GM21619 (cell line): ENCODE measurements around the gene SFXN5.

ENCODE experiments used
- ATAC-seq: cut with Tn5 transposase; IDR thresholded peaks from one replicate; pipeline ENCODE4 v1.9.1; 2021; ENCODE audit not compliant: unreplicated experiment

SFXN5 gene

DNA sequence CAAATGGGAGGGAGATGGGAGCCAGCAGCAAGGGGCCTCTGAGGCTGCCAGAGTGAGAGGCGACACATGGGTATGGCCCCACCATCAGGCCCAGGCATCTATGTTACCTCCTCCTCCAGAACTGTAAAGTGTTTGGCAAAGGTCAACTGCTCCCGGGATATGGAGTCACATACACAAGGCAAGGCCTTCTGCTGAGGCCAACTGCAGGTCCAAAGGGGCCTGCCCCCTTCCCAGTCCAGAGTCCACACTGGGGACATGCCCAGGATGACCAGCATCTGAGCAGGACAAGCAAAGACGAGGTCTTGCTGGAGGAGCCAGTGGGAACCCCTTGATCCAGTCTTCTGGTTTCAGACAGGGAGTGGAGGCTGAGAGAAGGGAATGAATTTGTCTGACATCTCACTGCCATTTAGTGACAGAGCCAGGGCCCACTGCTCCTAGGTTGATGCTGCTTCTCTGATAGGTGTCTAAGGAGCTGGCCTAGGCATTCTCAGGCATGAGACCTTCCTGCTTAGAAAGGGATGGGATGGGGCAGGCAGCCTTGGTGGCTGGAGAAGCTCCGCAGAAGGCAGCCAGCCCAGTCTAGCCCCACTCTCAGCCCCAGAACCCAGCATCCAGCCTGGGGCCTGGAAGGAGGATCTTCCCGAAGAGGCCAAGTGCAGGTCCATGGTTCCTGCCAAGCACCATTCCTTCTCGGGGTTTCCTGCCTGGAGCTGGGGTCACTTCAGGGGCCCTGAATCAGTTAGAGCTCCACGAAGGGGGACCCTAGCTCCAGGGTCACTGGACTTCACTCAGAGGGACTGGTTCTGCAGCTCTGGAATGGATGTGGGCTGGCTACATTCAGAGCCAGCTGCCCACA lies 127.7 kb downstream of the SFXN5 start:
- ATAC-seq, result no peak

DNA sequence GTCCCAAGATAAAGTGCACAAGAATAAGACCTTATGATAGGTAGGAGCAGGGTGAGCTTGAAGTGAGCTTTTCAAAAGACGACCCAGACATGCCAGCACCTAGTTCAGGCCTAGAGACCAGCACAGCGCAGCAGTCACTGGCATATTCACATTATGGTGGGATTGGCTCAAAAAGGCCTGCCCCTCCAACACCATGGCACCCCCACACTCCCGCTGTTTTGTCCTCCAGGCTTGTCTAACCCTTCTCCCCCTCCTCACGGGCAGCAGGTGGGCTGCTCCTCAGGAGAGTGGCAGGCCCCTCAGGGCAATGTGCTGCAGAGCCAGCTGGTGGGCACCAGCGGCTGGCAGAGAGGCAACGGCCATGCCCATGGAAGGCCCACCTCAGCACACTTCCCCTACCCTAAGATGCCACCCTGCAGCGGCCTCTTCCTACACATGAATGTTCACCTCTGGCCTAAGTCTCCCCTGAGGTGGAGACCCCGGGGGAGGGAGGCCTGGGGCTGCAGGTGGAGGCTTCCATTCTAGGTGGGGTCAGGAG lies 128.6 kb downstream of the SFXN5 start:
- ATAC-seq, result no peak

DNA sequence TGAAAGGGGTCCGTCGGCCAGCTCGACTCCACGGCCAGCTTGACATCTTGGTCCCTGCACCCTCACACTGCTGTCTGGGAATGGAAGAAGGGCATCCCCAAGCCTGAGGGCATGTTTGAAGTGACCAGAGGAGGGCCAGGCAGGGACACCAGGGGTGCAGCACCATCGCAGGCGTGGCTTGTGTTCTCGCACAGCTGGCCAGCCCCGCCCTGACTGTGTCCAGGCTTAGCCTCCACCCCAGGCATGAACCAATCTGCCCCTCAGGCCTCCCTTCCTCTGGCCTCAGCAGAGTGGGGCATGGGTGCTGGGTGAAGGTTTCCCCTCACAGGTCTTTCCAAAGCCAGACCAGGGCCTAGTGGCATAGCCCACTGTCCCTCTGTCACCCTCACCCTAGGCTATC lies 129.2 kb downstream of the SFXN5 start:
- no peak for ATAC-seq

DNA sequence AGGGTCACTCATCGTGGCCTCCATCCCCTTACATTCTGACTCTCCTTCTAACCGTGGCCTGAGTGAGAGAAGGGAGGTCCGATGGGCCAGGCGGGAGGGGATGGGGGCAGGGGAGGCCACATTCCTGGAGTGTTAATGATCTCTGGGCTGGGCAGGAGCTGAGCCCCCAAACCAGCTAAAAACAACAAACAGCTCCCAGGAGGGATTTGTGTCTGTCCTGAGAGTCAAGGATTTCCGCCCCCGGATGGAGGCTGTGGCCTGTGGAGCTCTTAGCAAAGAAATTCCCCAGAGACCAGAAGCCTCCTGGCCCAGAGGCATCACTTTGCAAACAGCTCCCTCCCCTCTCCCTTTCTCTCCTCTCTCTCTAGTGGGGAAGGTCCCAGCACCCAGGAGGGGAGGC lies 130.7 kb downstream of the SFXN5 start:
- ATAC-seq, result no peak

DNA sequence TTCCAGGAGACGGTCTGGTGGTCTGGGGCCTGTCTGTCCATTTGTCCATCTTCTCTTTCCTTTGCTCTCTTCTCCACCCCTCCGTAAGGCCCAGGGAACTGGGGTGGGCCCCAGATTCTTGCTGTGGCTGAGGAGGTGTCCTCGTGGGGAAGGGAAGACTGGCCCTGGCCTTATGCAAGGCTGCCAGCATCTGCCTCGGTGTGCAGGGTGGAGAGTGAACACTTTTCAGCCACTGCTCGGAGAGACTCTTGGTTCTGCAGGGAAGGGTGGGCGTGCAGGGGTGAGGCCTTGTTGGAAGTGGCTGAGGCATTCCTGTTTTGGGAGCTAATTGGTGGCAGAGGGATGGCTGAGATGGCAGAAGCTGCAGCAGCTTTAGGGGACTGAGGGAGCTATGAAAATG lies 131.2 kb downstream of the SFXN5 start:
- ATAC-seq, result no peak

DNA sequence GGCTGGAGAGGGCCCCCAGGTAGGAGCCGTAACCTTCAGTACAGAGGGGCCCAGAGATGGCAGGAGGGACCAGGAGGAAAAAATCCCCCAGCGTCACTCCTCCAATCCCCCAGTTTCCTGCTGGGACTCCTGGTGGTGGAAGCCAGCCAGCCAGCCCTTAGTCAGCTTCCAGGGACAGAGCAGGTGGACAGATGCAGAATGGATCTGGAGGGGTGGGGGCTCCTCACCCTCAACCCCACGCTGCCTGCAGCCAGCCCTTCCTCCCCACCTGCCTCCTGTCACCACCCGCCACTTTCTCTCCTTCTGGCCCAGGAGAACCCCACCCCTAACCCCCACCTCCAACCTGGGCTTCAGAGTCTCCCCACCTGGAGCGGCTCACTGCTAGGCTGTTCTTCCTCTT lies 133.1 kb downstream of the SFXN5 start:
- no peak for ATAC-seq

DNA sequence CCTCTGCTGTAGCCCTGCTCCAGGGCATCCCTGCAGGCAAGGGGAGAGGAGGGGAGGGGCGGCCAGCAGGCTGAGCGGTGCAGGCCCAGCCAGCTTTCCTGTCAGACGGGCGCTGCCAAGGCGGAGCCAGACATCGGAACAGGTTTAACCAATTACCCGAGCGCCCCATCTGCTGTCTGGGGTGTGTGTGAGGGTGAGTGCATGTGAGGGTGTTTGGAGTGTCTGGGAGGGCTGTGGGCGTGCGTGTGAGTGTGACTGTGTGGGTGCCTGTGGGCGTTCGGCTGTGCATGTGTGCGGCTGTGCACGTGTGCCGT lies 134.2 kb downstream of the SFXN5 start:
- ATAC-seq, result no peak

DNA sequence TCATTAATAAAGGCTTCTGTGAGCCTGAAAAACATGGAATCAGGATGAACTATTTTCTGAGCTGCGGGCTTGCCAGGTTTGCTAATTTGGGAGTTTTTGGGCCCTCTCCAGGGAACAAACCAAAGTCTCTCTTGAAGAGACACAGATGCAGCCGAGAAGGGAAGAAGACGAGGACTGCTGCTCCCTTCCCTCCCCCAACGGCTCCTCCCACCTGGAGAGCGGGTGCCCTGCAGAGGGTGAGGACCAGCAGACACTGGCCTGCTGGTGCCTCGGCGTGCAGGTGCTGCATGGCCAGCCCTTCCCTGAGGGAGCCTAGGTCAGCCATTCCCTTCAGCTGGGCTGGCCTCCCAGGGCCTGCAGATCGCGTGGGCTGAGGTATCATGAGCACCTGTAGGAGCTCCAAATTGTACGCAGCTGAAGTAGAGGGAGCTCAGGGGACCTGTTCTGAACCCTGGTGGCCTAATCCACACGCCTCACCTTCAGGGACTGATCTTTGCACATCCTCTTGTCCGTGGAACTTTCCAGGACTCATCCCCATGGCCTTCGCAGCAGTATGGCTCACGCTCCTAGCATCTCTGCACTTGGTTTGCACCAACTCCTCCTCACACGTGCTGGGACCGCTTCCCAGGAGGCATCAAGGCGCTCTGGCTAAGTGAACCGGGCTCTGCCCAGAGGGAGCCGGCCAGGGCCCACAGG lies 134.7 kb downstream of the SFXN5 start:
- no peak for ATAC-seq

DNA sequence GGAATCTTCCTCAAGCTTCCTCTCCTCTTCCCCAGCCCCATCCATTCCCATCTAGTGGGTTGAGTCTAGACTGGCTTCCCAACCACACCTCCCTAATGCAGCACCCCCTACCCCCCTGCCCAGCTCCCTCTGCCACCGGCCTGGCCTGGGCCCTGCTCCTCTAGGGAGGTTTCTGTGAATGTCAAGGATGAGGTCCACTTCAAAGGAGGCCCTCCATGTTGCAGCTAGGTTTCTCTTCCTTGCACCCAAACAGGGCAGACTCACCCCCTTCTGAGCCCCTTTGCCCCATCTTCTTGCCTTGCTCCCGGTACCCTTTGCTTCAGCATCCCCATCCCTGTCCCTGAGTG lies 135.9 kb downstream of the SFXN5 start:
- no peak for ATAC-seq

DNA sequence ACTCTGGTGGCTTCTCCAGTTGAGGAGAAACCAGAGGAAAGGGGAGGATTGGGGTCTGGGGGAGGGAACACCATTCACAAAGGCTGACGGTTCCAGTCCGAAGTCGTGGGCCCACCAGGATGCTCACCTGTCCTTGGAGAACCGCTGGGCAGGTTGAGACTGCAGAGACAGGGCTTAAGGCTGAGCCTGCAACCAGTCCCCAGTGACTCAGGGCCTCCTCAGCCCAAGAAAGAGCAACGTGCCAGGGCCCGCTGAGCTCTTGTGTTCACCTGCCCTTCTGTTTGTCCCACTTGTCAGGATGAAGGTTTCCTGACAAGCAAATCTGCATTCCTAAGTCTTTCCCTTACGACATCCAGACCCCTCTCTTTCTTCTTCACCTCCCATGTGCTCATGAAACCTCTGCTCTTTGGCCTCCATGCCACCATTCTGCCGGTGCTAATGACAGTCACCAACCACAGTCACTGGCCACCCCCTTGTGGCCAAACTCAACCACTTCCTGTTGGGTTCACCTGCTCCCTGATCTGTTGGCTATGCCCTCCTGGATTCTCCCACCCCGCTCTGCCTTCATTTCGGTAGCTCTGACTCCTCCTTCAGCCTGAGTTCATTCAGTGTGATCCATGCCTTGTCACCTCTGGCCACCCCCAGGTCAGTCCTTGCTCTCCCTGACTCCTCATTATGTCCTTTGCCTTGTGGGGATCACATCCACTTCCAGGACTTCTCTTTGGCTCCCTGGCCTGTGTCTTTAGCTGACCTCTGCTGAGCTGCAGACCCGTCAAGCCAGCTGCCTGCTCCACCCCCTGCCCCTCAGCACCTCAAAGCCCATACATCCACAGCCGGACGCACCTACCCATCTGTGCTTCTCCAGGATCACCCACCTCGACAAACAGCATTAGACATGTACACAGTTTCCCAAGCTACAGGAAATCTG lies 136.6 kb downstream of the SFXN5 start:
- ATAC-seq, result peak; percentile 66

DNA sequence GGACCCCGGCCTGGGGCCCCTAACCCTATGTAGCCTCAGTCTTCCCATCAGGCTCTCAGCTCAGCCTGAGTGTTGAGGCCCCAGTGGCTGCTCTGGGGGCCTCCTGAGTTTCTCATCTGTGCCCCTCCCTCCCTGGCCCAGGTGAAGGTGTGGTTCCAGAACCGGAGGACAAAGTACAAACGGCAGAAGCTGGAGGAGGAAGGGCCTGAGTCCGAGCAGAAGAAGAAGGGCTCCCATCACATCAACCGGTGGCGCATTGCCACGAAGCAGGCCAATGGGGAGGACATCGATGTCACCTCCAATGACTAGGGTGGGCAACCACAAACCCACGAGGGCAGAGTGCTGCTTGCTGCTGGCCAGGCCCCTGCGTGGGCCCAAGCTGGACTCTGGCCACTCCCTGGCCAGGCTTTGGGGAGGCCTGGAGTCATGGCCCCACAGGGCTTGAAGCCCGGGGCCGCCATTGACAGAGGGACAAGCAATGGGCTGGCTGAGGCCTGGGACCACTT lies 137.8 kb downstream of the SFXN5 start:
- ATAC-seq, result no peak

DNA sequence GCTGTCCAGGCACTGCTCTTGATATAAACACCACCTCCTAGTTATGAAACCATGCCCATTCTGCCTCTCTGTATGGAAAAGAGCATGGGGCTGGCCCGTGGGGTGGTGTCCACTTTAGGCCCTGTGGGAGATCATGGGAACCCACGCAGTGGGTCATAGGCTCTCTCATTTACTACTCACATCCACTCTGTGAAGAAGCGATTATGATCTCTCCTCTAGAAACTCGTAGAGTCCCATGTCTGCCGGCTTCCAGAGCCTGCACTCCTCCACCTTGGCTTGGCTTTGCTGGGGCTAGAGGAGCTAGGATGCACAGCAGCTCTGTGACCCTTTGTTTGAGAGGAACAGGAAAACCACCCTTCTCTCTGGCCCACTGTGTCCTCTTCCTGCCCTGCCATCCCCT lies 138.3 kb downstream of the SFXN5 start:
- ATAC-seq, result no peak

DNA sequence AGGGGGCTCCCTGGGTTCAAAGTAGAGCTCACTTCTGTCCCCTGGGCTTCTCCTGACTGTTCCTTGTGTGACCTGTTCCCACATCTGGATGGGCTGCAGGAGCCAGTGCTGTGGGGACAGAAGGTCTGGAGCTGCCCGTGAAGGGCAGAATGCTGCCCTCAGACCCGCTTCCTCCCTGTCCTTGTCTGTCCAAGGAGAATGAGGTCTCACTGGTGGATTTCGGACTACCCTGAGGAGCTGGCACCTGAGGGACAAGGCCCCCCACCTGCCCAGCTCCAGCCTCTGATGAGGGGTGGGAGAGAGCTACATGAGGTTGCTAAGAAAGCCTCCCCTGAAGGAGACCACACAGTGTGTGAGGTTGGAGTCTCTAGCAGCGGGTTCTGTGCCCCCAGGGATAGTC lies 138.7 kb downstream of the SFXN5 start:
- no peak for ATAC-seq

DNA sequence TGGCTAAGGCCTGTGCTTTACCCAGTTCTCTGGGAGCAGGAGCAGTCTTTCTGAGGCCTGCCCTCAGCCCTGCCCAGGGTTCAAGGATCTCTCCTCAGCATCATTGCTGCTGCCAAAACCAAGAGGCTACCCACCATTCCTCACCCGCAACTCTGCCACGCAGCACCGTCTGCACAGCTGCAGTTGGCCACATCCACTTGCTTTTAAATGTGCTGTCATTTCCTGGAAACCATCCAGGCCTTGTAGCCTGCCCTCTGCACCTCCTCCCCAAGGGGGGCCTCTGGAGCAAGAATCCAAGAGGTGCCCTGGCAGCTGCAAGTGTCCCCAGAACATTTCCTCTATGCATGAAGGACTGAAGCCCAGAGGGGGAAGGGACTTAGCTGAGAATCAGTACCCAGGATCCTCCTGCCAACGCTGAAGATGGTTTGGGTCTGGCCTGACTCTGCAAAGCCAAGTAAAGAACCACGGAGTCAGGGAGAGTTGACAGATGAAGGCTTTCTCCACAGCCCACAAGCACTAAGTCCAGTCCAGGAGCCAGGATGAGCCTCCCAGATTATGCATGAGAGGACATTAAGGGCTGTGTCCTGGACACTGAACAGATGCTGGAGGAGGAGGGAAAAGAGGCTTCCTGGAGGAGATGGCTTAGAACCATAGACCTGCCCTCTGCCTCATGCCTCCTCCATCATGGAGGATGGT lies 139.3 kb downstream of the SFXN5 start:
- ATAC-seq, result no peak

DNA sequence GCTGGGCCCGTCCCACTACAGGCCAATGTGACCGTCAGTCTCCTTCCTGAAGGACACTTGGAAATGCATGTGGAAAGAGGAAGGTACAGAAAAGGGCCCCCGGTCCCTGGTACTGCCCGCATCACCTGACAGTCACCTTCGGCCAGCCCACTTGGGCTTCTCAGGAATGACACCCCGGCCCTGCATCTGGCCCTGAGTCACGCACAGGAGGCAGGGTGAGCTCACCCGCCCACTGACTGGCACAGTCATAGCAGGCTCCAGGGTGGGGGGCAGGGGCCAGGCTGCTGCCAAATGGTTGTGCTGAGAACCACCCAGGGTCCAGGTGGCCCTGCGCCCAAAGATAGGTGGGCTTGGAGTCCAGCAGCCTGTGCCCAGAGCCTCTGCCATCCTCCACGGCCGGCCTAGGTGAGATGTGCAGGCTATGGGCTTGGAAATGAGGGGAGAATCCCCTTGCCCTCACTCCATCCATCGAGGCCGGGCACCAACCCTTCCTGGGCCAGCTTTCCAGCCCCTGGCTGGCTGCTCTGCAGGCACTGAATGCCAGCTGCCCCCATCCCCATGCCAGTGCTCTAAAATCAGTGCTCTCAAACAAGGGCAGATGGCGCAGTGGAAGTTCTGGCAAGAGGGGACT lies 140.1 kb downstream of the SFXN5 start:
- no peak for ATAC-seq

DNA sequence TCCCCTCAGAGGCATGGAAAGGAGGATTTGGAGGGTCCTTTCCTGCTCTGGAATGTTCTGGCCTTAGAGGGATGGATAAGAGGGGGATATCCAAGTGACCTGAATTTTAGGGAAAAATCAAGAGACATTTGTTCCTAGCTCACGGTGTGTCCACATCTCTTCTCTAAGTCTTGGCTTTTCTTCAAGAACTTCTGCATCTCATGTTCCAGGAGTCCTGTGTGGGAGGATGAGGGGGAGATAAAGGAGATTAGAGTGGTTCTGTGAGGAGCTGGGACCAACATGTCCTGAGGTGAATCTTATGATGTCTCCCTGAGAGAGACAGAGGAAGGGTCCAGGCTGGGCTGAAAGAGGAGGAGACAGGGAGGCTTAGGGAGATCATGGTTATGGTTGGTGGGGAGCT lies 142.5 kb downstream of the SFXN5 start:
- no peak for ATAC-seq

DNA sequence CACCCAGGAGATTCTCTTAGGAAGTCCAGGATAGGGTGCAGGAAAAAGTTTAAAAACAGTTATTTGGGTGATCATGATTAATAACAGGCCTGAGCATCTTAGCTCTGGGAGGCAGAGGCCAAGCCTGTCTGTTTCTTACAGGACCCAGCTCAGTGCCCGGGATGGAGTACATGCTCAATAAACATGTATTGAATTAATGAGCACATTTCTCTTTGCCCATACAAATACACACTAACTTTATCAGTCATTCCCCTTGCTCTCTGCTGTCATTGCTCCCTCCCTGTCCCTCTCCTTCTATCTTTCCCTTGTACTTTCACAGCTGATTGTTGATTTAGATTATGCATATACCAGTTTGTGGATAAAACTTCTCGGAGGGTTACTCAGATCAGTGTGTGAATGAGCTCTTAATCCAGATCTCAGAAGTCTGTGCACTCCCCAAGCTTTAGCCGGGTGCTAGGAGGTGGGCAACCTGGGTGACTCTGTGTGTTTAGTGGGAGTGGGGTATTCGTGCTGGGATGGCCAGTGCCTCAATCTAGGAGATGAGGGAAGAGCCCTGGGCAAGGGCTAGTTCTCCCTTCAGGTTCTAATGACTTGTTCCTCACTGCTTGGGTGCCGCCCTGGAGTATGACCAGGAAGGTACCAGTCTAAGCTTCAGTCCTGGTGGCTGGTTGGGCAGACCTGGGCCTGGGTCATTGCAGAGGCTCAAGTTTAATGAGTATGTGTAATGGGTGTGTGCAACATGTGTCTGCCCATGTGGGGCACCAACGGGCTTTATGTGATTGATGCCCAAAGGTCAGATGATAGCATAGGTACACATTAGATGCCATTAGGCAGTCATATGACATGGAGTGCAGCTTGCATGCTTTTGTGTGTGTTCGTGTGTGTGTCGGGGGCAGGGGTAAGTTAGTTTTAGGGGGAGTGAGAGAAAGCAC lies 143.6 kb downstream of the SFXN5 start:
- ATAC-seq, result no peak

DNA sequence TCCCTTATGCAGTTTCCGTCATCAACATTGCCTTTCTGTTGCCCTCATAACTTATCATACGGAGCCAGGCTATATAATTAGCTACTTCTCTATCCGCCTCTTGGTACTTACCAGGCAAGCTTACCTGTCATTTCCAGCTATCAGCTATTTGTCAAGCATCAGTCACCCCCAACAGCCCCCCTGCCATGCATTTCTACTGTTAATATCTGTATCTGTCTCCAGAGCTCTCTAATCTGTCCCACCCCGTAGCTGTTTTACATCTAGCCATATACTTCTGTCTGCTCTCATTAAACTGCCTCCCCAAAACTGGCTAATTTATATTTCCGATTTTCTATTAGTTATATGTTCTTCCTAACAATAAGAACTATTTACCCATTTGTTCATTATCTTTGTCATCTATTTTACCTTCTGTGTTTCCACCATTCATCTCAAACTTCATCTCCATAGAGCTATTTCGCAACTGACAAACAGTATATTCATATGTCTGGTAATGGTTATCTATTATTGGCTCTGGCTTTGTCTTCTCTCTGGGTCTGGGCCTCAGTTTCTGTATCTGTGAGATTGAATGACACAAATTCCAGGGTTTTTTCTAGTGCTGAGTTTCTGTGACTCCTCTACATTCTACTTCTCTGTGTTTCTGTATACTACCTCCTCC lies 144.6 kb downstream of the SFXN5 start:
- no peak for ATAC-seq

DNA sequence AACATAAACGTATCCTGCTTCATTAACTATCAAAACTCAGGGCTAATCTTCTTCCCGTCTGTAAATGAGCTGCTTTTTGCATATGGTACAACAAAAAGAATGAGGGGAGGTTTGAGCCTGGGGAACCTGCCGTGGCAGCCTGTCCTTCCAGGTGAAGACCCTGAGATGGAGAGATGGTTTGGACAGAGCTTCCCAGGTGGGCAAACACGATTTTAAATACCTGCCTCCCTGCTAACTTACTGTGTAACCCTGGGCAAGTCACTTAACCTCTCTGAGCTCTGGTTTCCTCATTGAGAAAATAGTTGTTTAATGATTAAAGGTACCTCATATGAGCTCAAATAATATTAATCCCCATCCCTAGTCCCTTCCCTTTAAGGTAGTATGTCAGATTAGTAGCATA lies 145.1 kb downstream of the SFXN5 start:
- ATAC-seq, result no peak
